AG10803 (cell line): Measurements from ENCODE around the gene ACE.
A peak's percentile ranks its signal among the peaks of the same experiment; 100 is the strongest.

Source experiments
- DNase-seq: peaks from one replicate; pipeline ENCODE4 v3.0.0; 2010; ENCODE audit warnings: low read depth
- H3K4me3 ChIP-seq: 2 replicates; pipeline ENCODE4 v1.5.1; 2011; ENCODE audit warnings: mild to moderate bottlenecking, low read length, control low read depth
- CTCF ChIP-seq: conservative IDR thresholded peaks from 2 replicates; pipeline ENCODE4 v1.5.1; 2011; ENCODE audit warnings: mild to moderate bottlenecking, low read length, control low read depth, inconsistent platforms

ACE gene

GRCh38 chr17:63516910-63517824 is 40.3 kb downstream of the ACE start:
- TF ChIP-seq CTCF = no peak
- H3K4me3 ChIP-seq = no peak overlapping the region
- DNase-seq = peak; percentile 48

GRCh38 chr17:63517825-63518534 is 41.1 kb downstream of the ACE start:
- DNase-seq = no peak
- no peak overlapping the region for H3K4me3 ChIP-seq
- no peak for TF ChIP-seq CTCF

GRCh38 chr17:63519116-63519881 is 42.4 kb downstream of the ACE start:
- H3K4me3 ChIP-seq = no peak overlapping the region
- TF ChIP-seq CTCF = no peak
- no peak for DNase-seq

- H3K4me3 ChIP-seq = no peak overlapping the region
- DNase-seq = no peak
- TF ChIP-seq CTCF = no peak
These were observed 43.4 kb downstream of the ACE start for GRCh38 chr17:63519972-63520882.

GRCh38 chr17:63523253-63523855 is 46.5 kb downstream of the ACE start, which contains the start of gene KCNH6:
Gene KCNH6, plus strand, starts transcription at chr17:63523358. Its CDS starts 56 bp downstream, at chr17:63523414.
- DNase-seq = no peak

More at GRCh38 chr17:63523253-63523855, 46.5 kb downstream of the ACE start, which contains the start of gene KCNH6:
- TF ChIP-seq CTCF = no peak
- H3K4me3 ChIP-seq = no peak within 1 kb of the TSS
